CD14-positive monocyte (primary cell): ENCODE results near the gene PLA2G15. TPM values are rescaled to one million over a fixed set of nuclear protein-coding genes. Genes with fewer than 3 reads are reported as not detected.

Experiments
- DNase-seq, 3 donors: peaks; one replicate each; pipeline ENCODE4 v3.0.0-alpha.2; 2011 to 2022
- H2AFZ ChIP-seq: 2 replicates; pipeline ENCODE4 v1.6.0; 2012; ENCODE audit warnings: mild to moderate bottlenecking, low read depth, low read length, inconsistent platforms; ENCODE audit not compliant: insufficient read depth, poor library complexity, severe bottlenecking
- H3K27ac ChIP-seq, 2 donors: 1 replicate in 1 of 2; 2 replicates in 1 of 2; pipeline ENCODE4 v1.5.1; 2012 to 2013; ENCODE audit warnings: low read length in 2 of 2, control low read depth in 1 of 2, inconsistent platforms in 1 of 2, low read depth in 1 of 2, mild to moderate bottlenecking in 1 of 2
- H3K27me3 ChIP-seq, 2 donors: one replicate each; pipeline versions ENCODE4 v1.6.0 to v1.6.1; 2011 to 2013; ENCODE audit warnings: low read length in 2 of 2; ENCODE audit not compliant: control insufficient read depth in 2 of 2, insufficient read depth in 2 of 2
- H3K36me3 ChIP-seq, 2 donors: replicated peaks in 1 of 2; 1 replicate in 1 of 2; 2 replicates in 1 of 2; pipeline versions ENCODE4 v1.5.1 to v1.6.1; 2012 to 2013; ENCODE audit warnings: low read length in 2 of 2, control low read depth in 1 of 2, inconsistent platforms in 1 of 2, mild to moderate bottlenecking in 1 of 2; ENCODE audit not compliant: insufficient read depth in 2 of 2, control insufficient read depth in 1 of 2
- H3K4me1 ChIP-seq, 2 donors: 1 replicate in 1 of 2; 2 replicates in 1 of 2; pipeline versions ENCODE4 v1.5.1 to v1.6.1; 2012 to 2013; ENCODE audit warnings: low read length in 2 of 2, control low read depth in 1 of 2, inconsistent platforms in 1 of 2, mild to moderate bottlenecking in 1 of 2, moderate library complexity in 1 of 2; ENCODE audit not compliant: insufficient read depth in 2 of 2, control insufficient read depth in 1 of 2
- H3K4me2 ChIP-seq: replicated peaks from 2 replicates; pipeline ENCODE3; 2012; ENCODE audit warnings: low read length, moderate library complexity, mild to moderate bottlenecking; ENCODE audit not compliant: poor library complexity, severe bottlenecking; ENCODE audit errors: extremely low read depth
- H3K4me3 ChIP-seq, 3 experiments: fragments of 200-600 bp in 1 of 3; sonication (generic) in 1 of 3; replicated peaks in 1 of 3; 1 replicate in 2 of 3; 2 replicates in 1 of 3; pipeline ENCODE4 v1.5.1; 2011 to 2013; ENCODE audit warnings: low read length in 3 of 3, mild to moderate bottlenecking in 3 of 3, control low read depth in 2 of 3, low read depth in 2 of 3, inconsistent platforms in 1 of 3, moderate library complexity in 1 of 3
- H3K79me2 ChIP-seq: 2 replicates; pipeline ENCODE4 v1.6.0; 2012; ENCODE audit warnings: mild to moderate bottlenecking, control low read depth, inconsistent platforms, low read length, moderate library complexity; ENCODE audit not compliant: insufficient read depth
- H3K9ac ChIP-seq: 2 replicates; pipeline ENCODE4 v1.6.0; 2017; ENCODE audit warnings: low read length, mild to moderate bottlenecking; ENCODE audit not compliant: insufficient read depth, poor library complexity, severe bottlenecking
- H3K9me3 ChIP-seq, 2 donors: replicated peaks in 1 of 2; 1 replicate in 1 of 2; 2 replicates in 1 of 2; pipeline versions ENCODE4 v1.5.1 to v1.6.1; 2012 to 2013; ENCODE audit warnings: low read length in 2 of 2, control low read depth in 1 of 2; ENCODE audit not compliant: control insufficient read depth in 1 of 2, insufficient read depth in 1 of 2
- H4K20me1 ChIP-seq: 2 replicates; pipeline ENCODE4 v1.6.0; 2012; ENCODE audit warnings: mild to moderate bottlenecking, low read length, control low read depth, moderate library complexity; ENCODE audit not compliant: insufficient read depth
- H3K27ac Mint-ChIP-seq, 7 donors: one replicate each; pipeline ENCODE4 v1.8.0; 2020; ENCODE audit warnings: mild to moderate bottlenecking in 7 of 7, mixed read lengths in 7 of 7, moderate library complexity in 6 of 7, inconsistent platforms in 2 of 7
- H3K27me3 Mint-ChIP-seq, 3 donors: one replicate each; pipeline ENCODE4 v1.8.0; 2021 to 2022; ENCODE audit warnings: low read depth in 3 of 3, mild to moderate bottlenecking in 3 of 3, mixed read lengths in 3 of 3, moderate library complexity in 3 of 3, inconsistent platforms in 1 of 3
- H3K36me3 Mint-ChIP-seq, 2 donors: one replicate each; pipeline ENCODE4 v1.8.0; 2020; ENCODE audit warnings: mixed read lengths in 2 of 2, inconsistent platforms in 1 of 2, mild to moderate bottlenecking in 1 of 2
- H3K4me1 Mint-ChIP-seq: one replicate; pipeline ENCODE4 v1.8.0; 2020; ENCODE audit warnings: mild to moderate bottlenecking, mixed read lengths
- H3K4me3 Mint-ChIP-seq, 2 donors: one replicate each; pipeline ENCODE4 v1.8.0; 2020; ENCODE audit warnings: mild to moderate bottlenecking in 2 of 2, mixed read lengths in 2 of 2, moderate library complexity in 1 of 2
- H3K9me3 Mint-ChIP-seq, 7 donors: one replicate each; pipeline ENCODE4 v1.8.0; 2020 to 2022; ENCODE audit warnings: mixed read lengths in 7 of 7, mild to moderate bottlenecking in 6 of 7, moderate library complexity in 6 of 7, inconsistent platforms in 2 of 7
- WGBS: methylation state at CpG from one replicate; pipeline ENCODE4 v1.1.5; 2013; ENCODE audit warnings: missing lambda C conversion rate; ENCODE audit not compliant: insufficient coverage; 5-methylcytosine and 5-hydroxymethylcytosine counted together
- intact Hi-C, 2 donors: fragments of 100-400 bp; cut with micrococcal nuclease; formaldehyde crosslinking; loops; one replicate each; pipeline versions ENCODE4 v1.15.0 to v1.15.1; 2023
- polyA plus RNA-seq, 3 donors: library from polyadenylated mRNA; depleted of rRNA in 1 of 3; unstranded in 2 of 3; stranded (reverse) in 1 of 3; fragments of 300-500 nt in 2 of 3; fragments of >200 nt in 1 of 3; fragmentation: Illumina TruSeq in 2 of 3; gene quantifications; 1 replicate in 2 of 3; 2 replicates in 1 of 3; pipeline ENCODE4 v1.2.3, GENCODE V29; 2012 to 2021
- TF ChIP-seq, protein P1 (sequence below): fragments of 200-600 bp; IDR thresholded peaks from one replicate; pipeline ENCODE4 v1.8.0; 2022; ENCODE audit warnings: antibody characterized with exemption, mild to moderate bottlenecking

The PLA2G15 gene
- polyA plus RNA-seq, 3 donors = 27.8 to 34.8 (median 29.5) TPM

GRCh38 chr16:68242926-68243858, 2.0 kb upstream of the PLA2G15 start:
- Mint-ChIP-seq H3K36me3 (peaks cover 0 to 8% of the 10 kb centered on the region in 2 donors), H3K27me3 (peaks cover 3 to 8% (median 4%) of the 10 kb centered on the region in 3 donors), H3K4me3 (no peak overlapping the region), H3K4me1 (peaks cover 41% of the 10 kb centered on the region), H3K27ac (peak overlapping the region in 1 of 7 donors; percentile 2), H3K9me3 (peaks cover 0 to 3% (median 0%) of the 10 kb centered on the region in 7 donors)
- Histone ChIP-seq H2AFZ (no peak overlapping the region), H4K20me1 (peaks cover 4% of the 10 kb centered on the region), H3K27ac (no peak overlapping the region), H3K4me2 (no peak overlapping the region), H3K9me3 (no peaks in the 10 kb centered on the region), H3K27me3 (no peaks in the 10 kb centered on the region), H3K79me2 (peaks cover 34% of the 10 kb centered on the region), H3K4me3 (no peak overlapping the region), H3K9ac (no peak overlapping the region), H3K36me3 (no peaks in the 10 kb centered on the region), H3K4me1 (peaks cover 43 to 49% of the 10 kb centered on the region in 2 donors)
- intact Hi-C loops = loop anchor here in 1 of 2 donors (10.0 kb wide), 1 partner anchor 158 kb away; the partner anchor contains the start of gene NFATC3
- TF ChIP-seq, protein P1, sequence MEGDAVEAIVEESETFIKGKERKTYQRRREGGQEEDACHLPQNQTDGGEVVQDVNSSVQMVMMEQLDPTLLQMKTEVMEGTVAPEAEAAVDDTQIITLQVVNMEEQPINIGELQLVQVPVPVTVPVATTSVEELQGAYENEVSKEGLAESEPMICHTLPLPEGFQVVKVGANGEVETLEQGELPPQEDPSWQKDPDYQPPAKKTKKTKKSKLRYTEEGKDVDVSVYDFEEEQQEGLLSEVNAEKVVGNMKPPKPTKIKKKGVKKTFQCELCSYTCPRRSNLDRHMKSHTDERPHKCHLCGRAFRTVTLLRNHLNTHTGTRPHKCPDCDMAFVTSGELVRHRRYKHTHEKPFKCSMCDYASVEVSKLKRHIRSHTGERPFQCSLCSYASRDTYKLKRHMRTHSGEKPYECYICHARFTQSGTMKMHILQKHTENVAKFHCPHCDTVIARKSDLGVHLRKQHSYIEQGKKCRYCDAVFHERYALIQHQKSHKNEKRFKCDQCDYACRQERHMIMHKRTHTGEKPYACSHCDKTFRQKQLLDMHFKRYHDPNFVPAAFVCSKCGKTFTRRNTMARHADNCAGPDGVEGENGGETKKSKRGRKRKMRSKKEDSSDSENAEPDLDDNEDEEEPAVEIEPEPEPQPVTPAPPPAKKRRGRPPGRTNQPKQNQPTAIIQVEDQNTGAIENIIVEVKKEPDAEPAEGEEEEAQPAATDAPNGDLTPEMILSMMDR = no peak
- WGBS = 58% methylated on average over 5 of the region's 9 CpGs
- no peak for DNase-seq

DNA sequence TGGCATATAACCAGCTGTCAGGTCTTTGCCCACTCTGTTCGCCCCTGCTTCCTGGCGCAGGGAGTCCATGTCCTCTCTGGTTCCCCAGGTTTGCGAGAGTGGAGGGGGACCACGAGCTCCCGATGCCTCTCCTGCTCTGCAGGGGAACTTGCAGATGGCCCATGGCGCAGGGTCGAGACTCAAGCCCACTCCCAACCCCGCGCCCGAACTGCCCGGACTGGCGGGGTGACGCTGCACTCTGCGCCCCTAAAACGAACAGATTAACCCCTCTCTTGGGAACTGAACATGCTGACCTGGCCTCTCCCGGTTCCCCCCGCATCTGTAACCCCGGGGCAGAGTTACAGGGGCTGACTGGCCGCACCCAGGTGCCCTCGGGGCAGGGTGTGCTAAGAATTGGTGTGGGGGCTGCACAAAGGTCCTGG, 681 bp upstream of the PLA2G15 start:
- Mint-ChIP-seq H3K9me3 (peaks cover 0 to under 1% (median 0%) of the 10 kb centered on the region in 7 donors), H3K4me1 (peaks cover 51% of the 10 kb centered on the region), H3K27ac (peak overlapping the region in 5 of 7 donors; percentile 64 to 91 (median 87)), H3K4me3 (peak overlapping the region; percentile 97 to 98), H3K36me3 (peaks cover 6 to 20% of the 10 kb centered on the region in 2 donors), H3K27me3 (peaks cover 0 to 5% (median 1%) of the 10 kb centered on the region in 3 donors)
- H3K36me3 ChIP-seq = peaks cover 6 to 10% of the 10 kb centered on the region in 2 donors
- DNase-seq = no peak
- intact Hi-C loops = loop anchor here in 1 of 2 donors (10.0 kb wide), 1 partner anchor 160 kb away; the partner anchor contains the start of gene NFATC3
- TF ChIP-seq, protein P1 = no peak
- peak overlapping the region; percentile 69 to 89 (median 86) for H3K4me3 ChIP-seq
- H2AFZ ChIP-seq = peak overlapping the region; percentile 80
- H3K9ac ChIP-seq = peak overlapping the region; percentile 76
- H3K4me2 ChIP-seq = peak overlapping the region; percentile 91
- peaks cover 43 to 53% of the 10 kb centered on the region in 2 donors for H3K4me1 ChIP-seq
- H3K9me3 ChIP-seq = no peaks in the 10 kb centered on the region
- H4K20me1 ChIP-seq = peaks cover 4% of the 10 kb centered on the region
- H3K79me2 ChIP-seq = peaks cover 41% of the 10 kb centered on the region
- no peaks in the 10 kb centered on the region for H3K27me3 ChIP-seq
- WGBS = 9% methylated on average over 19 of the region's 20 CpGs
- peak overlapping the region in 1 of 2 donors; percentile 86 for H3K27ac ChIP-seq
